Ovary (tissue), 9 donors: ENCODE measurements around the gene TBC1D1. TPM values are rescaled to one million over a fixed set of nuclear protein-coding genes. Genes with fewer than 3 reads are reported as not detected.

Experiments used
- DNase-seq, 5 donors: peaks; one replicate each; pipeline ENCODE4 v3.0.0-alpha.2; 2019 to 2020
- H3K27ac ChIP-seq, 2 donors: fragments of 200-600 bp; one replicate each; pipeline versions ENCODE4 v1.5.1 to v1.8.0; 2019 to 2022
- H3K27me3 ChIP-seq: fragments of 200-600 bp; one replicate; pipeline ENCODE4 v1.8.0; 2022
- H3K36me3 ChIP-seq: fragments of 200-600 bp; sonication (generic); one replicate; pipeline ENCODE4 v1.5.1; 2019
- H3K4me1 ChIP-seq: one replicate; pipeline ENCODE4 v1.8.1; 2013; ENCODE audit warnings: mild to moderate bottlenecking, moderate library complexity; ENCODE audit not compliant: insufficient read depth
- H3K4me3 ChIP-seq: fragments of 200-600 bp; sonication (generic); one replicate; pipeline ENCODE4 v1.5.1; 2017
- H3K9me3 ChIP-seq, 2 donors: fragments of 200-600 bp in 1 of 2; sonication (generic) in 1 of 2; one replicate each; pipeline versions ENCODE4 v1.5.1 to v1.8.1; 2013 to 2019; ENCODE audit warnings: mild to moderate bottlenecking in 1 of 2, moderate library complexity in 1 of 2
- CTCF ChIP-seq, 3 donors: fragments of 450-650 bp in 2 of 3; fragments of 200-600 bp in 1 of 3; IDR thresholded peaks; one replicate each; pipeline versions ENCODE4 v1.5.1 to v1.8.0; 2016 to 2022; ENCODE audit warnings: antibody characterized with exemption in 3 of 3, mild to moderate bottlenecking in 1 of 3
- EP300 ChIP-seq: sonication (generic); formaldehyde crosslinking; IDR thresholded peaks from one replicate; pipeline ENCODE4 v1.6.1; 2017; ENCODE audit warnings: antibody characterized with exemption
- POLR2A ChIP-seq: fragments of 450-650 bp; IDR thresholded peaks from one replicate; pipeline ENCODE4 v1.6.1; 2017; ENCODE audit warnings: antibody characterized with exemption, mild to moderate bottlenecking, moderate library complexity
- WGBS, 3 donors: extraction: QIAGEN DNeasy Blood & Tissue Kit in 1 of 3; methylation state at CpG; one replicate each; pipeline versions ENCODE4 v1.1.5 to v1.1.7; 2013 to 2017; 5-methylcytosine and 5-hydroxymethylcytosine counted together
- intact Hi-C, 4 donors: fragments of 100-400 bp; cut with DNase I; formaldehyde crosslinking; loops; one replicate each; pipeline versions ENCODE4 v1.11.0 to v1.15.1; 2022 to 2023
- polyA plus RNA-seq, 2 donors: library from polyadenylated mRNA; stranded (reverse); fragments of 200-250 nt in 1 of 2; fragments of 350-450 nt in 1 of 2; fragmentation: Illumina TruSeq in 1 of 2; extraction: RNeasy Lipid Tissue Mini Kit (QIAGEN cat#74804) in 1 of 2; gene quantifications; one replicate each; pipeline ENCODE4 v1.2.3, GENCODE V29; 2013 to 2014
- total RNA-seq, 7 donors: library from RNA; depleted of rRNA in 2 of 7; stranded (reverse); fragments of >200 nt in 2 of 7; fragmentation: NEBNext Ultra II Directional in 3 of 7; extraction: Animal tissue kit (Norgen Biotek cat#: 25700) in 3 of 7; gene quantifications; one replicate each; pipeline versions ENCODE4 v1.1.0 to v1.2.4, GENCODE V29; 2016 to 2023
- donor health status: DM: no; HTN: no; CAD: no; lungs with moderate emphysema.
- donor health status: DM: no; HTN: no; CAD: no.
- donor health status: Bipolar disorder and iron deficiency.
- donor health status: DM: yes; HTN: yes; CAD: no.
- donor health status: DM: no; HTN: no; CAD: no.
- donor health status: DM: yes; HTN: yes; CAD: no.

The TBC1D1 gene
- total and polyA plus RNA-seq, 9 donors: 39.5 to 104 (median 63.9) TPM

GRCh38 chr4:37960098-37960497 is 69.2 kb downstream of the TBC1D1 start, which contains the start of gene PTTG2:
TSS of gene PTTG2 (plus strand) at chr4:37960398. CDS start at chr4:37960435, 37 bp downstream.
- Histone ChIP-seq H3K27ac (no peak within 1 kb of the TSS), H3K36me3 (no peaks in the 10 kb centered on the region), H3K27me3 (no peaks in the 10 kb centered on the region), H3K4me1 (no peaks in the 10 kb centered on the region), H3K4me3 (no peak within 1 kb of the TSS), H3K9me3 (no peaks in the 10 kb centered on the region)
- no peak for TF ChIP-seq EP300
- no peak for TF ChIP-seq POLR2A
- no peak for TF ChIP-seq CTCF (IDR thresholded peaks at IDR 0.05)
- WGBS, 3 donors: 92 to 93% (median 93%) methylated on average over 5 of the region's 5 CpGs
- intact Hi-C loops: no loop called here
- DNase-seq: no peak

- no peak for DNase-seq
- intact Hi-C loops: no loop called here
These were observed 70.0 kb downstream of the TBC1D1 start for GRCh38 chr4:37960679-37961450.

GRCh38 chr4:37964734-37965457 is 74.0 kb downstream of the TBC1D1 start:
- 92 to 97% (median 94%) methylated on average over 4 of the region's 4 CpGs for WGBS, 3 donors
- no peak for DNase-seq
- Histone ChIP-seq H3K27me3 (no peaks in the 10 kb centered on the region), H3K9me3 (no peaks in the 10 kb centered on the region), H3K4me1 (peaks cover 6% of the 10 kb centered on the region), H3K27ac (no peak overlapping the region), H3K36me3 (no peaks in the 10 kb centered on the region), H3K4me3 (no peak overlapping the region)
- TF ChIP-seq CTCF (IDR thresholded peaks at IDR 0.05): no peak
- intact Hi-C loops: no loop called here

More at GRCh38 chr4:37960679-37961450, 70.0 kb downstream of the TBC1D1 start:
- Histone ChIP-seq H3K9me3 (no peaks in the 10 kb centered on the region), H3K27me3 (no peaks in the 10 kb centered on the region), H3K27ac (no peak overlapping the region), H3K36me3 (no peaks in the 10 kb centered on the region), H3K4me1 (no peaks in the 10 kb centered on the region), H3K4me3 (no peak overlapping the region)
- 57 to 65% (median 63%) methylated on average over 5 of the region's 5 CpGs for WGBS, 3 donors
- no peak for TF ChIP-seq EP300
- TF ChIP-seq CTCF (IDR thresholded peaks at IDR 0.05): no peak
- TF ChIP-seq POLR2A: no peak

GRCh38 chr4:37966044-37966443 is 75.2 kb downstream of the TBC1D1 start:
- intact Hi-C loops: no loop called here
- no peaks in the 10 kb centered on the region for H3K36me3 ChIP-seq
- no peaks in the 10 kb centered on the region for H3K9me3 ChIP-seq
- no peak for DNase-seq
- H3K27me3 ChIP-seq: no peaks in the 10 kb centered on the region
- 81 to 86% (median 86%) methylated on average over 3 of the region's 3 CpGs for WGBS, 3 donors
- no peak for TF ChIP-seq EP300
- TF ChIP-seq CTCF (IDR thresholded peaks at IDR 0.05): no peak
- no peak for TF ChIP-seq POLR2A
- no peak overlapping the region for H3K4me3 ChIP-seq
- no peak overlapping the region for H3K27ac ChIP-seq
- peaks cover 7% of the 10 kb centered on the region for H3K4me1 ChIP-seq
